Measurements from ENCODE around the gene CFAP97.
A peak's percentile ranks its signal among the peaks of the same experiment; 100 is the strongest.
"Not testable (repeated sequence)": the region's sequence is repeated elsewhere in the genome, so short reads cannot be mapped to it uniquely, and the experiment has no call there.

CFAP97 gene

DNA sequence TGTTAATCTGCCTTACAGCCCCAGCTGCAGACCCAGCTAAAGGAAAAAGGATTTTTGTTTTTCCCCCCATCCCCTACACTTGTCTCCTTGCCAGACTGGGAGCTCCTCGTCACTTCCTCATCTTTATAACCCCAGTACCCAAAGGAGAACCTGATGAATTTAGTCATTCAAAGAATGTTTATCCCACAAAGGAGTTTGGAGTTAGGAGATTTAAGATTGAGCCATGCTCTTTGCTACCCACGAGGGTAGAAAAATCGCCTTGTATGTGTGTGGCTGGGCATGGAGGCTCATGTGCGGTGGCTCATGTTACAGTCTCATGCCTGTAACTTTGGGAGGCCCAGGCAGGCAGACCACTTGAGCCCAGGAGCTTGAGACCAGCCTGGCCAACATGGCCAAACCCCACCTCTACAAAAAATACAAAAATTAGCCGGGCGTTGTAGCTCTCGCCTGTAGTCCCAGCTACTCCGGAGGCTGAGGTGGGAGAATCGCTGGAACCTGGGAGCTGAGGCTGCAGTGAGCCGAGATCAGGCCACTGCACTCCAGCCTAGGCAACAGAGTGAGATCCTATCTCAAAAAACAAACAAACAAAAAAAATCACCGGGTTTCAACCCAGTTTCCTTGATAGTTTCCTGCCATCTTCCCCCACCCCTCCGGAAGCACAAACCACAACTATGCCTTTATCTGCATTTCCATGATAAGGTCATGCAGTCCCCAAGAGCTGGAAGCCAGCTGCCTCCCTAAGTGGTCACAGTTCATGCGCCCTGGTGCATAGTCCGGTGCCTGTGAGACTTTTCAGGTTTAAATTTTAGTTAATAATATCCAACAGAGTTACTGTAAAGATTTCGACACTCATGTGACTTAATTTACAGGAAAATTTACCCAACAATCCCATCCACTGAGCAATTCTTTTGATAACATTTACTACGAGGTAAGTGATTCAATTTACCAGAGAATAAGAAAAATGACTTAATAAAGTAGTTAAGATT is 1.5 kb downstream of the CFAP97 start:
- peak; percentile 22 for DNase-seq (ENCODE audit: low spot score)

DNA sequence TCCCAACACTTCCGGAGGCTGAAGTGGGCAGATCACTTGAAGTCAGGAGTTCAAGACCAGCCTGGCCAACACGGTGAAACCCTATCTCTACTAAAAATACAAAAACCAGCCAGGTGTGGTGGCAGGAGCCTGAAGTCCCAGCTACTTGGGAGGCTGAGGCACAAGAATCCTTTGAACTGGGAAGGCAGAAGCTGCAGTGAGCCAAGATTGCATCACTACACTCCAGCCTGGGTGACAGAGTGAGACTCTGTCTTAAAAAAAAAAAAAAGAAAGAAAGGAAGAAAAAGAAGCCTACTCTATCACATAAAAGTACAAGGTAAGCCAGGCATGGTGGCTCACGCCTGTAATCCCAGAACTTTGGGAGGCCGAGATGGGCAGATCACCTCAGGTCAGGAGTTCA is 5.6 kb downstream of the CFAP97 start:
- DNase-seq (ENCODE audit: low spot score) = not testable (repeated sequence)

DNA sequence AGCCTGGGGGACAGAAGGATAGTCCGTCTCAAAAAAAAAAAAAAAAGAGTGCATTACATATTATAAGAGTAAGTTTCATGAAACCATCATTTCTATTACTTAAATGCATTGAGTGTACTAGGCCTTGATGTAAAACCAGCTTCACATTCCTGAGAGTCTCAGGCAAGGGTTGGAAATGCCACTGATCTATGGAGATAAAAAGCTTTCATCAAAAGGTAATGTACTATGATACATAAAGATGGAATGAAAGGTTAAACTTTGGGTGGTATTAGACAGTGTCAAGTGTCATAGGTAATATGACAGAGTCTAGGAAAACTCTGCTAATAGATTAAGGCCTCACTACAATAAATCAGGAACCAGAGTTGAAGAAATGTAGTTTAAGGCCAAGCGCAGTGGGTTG is 7.4 kb downstream of the CFAP97 start:
- DNase-seq (ENCODE audit: low spot score) = no peak

DNA sequence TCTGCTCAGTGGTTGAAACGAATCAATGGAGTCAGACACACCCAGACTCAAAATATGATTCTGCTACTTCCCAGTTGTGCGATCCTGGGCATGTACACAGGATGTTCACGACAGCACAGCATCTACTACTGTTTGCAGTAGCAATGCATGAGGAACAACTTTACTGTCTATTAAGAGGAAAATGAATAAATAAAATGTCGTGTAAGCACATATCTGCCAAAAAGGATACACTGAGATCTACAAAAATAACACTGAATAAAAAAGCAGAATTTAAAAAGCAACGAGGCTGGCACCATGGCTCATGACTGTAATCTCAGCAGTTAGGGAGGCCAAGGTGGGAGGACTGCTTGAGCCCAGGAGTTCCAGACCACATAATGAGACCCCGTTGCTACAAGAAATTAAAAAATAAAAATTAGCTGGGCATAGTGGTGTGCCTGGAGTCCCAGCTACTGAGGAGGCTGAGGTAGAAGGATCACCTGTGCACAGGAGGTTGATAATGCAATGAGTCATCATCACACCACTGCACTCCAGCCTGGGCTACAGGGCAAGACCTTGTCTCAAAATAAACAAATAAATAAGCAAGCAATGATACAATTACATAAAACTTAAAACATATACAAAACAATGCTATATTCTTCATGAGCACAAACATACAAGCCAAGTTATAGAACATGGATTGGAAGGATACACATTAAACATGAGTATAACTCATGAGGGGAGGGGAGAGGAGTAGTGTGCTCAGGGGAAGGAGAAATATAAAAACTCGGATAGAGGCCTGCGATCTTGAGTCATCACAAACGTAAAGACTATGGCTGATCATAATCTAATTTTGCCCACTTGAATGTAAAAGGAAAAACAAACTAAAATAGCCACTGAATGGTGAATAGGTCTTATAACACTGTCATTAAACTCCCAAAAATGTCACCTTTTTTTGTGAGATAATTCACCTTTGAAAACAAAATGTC is 8.6 kb downstream of the CFAP97 start:
- no peak for DNase-seq (ENCODE audit: low spot score)

DNA sequence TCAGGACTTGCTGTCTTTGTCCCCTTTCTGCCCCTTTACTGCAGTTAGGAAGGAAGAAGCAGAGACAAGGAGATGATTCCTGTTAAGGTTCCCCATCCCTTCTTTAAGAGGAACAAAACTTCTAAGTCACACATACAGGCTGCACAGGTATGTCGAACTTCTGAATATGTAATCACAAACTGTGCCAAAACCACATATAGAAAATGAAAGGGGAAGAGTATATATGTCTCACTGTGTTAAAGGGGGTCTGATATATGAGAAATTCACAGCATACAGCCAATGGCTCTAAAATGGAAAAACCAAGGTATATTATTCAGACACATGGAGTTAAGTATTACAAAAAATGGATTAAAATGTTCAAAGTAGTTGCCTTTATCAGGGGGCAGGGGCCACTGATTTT is 11.7 kb downstream of the CFAP97 start:
- no peak for DNase-seq (ENCODE audit: low spot score)

DNA sequence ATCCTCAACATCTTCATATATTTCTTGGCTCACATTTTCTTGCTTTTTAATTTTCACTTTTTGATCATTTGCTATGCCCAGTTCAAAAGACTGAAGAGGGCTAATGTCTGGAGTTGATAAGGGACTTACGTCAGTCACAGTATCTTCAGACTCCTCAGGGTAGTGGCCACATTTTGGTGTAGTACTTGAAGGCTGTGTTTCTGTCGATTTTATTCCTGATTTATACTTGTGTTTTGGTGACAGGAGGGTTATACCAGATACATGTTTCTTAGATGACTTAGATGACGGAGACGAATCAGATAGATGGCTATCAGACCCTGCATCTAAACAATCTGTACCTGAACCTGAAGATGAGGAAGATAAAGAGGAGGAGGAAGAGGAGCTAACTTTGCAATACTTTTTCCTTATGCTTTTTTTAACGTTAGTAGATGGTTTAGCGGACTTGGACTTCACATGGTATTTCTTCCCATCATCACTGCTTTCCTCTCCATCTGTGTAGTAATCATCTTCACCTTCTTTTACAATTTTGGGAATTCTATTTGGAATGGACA is 13.4 kb downstream of the CFAP97 start:
- DNase-seq (ENCODE audit: low spot score) = no peak

GRCh38 chr4:185189606-185190305 is 14.0 kb downstream of the CFAP97 start:
- DNase-seq (ENCODE audit: low spot score) = no peak

GRCh38 chr4:185186769-185187168 is 17.0 kb downstream of the CFAP97 start:
- no peak for DNase-seq (ENCODE audit: low spot score)

GRCh38 chr4:185183622-185184281 is 20.0 kb downstream of the CFAP97 start:
- DNase-seq (ENCODE audit: low spot score) = peak; percentile 95

DNA sequence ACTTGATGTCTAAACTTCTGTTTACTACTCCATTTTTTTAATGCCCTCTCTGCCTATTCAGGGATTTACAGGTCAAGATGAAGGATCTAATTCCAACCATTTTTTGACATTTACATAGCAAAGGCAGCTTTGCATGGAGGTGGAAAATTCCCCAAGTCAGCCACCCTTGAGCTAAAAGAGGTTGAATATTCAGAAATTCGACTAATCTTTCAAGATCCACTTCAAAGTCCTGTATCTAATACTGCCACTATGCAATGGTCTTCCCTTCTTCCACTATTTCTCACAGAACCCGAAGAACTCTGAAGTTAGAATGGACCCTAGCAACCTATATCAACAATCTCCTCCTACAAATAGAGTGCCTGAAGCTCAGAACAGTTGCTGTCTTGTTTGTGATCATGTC is 21.6 kb downstream of the CFAP97 start:
- DNase-seq (ENCODE audit: low spot score) = no peak

GRCh38 chr4:185179488-185179887 is 24.3 kb downstream of the CFAP97 start:
- no peak for DNase-seq (ENCODE audit: low spot score)

DNA sequence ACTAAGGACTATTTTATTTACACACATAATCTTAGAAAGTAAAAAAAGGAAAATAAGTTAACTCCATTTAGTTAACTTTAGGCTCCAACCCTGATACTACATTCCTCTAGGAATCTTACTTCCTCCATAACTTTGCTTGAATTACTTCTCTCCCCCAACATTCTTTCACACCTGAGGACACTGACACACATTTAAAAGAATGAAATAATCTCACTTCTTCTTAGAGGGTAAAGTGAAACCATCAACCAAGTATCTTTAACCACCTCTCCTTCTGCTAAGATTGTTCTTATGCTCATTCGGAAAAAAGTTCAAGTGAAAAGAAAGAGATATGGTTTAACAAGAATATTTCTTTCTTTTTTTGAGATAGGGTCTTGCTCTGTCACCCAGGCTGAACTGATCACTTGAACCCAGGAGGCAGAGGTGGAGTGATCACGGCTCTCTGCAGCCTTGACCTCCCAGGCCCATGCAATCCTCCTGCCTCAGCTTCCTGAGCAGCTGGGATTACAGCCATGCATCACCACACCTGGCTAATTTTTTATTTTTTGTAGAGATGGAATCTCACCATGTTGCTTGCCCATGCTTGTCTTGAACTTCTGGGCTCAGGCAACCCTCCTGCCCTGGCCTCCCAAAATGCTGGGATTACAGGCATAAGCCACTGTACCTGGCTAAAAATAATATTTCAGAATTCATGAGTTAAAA is 32.3 kb downstream of the CFAP97 start:
- DNase-seq (ENCODE audit: low spot score) = no peak

DNA sequence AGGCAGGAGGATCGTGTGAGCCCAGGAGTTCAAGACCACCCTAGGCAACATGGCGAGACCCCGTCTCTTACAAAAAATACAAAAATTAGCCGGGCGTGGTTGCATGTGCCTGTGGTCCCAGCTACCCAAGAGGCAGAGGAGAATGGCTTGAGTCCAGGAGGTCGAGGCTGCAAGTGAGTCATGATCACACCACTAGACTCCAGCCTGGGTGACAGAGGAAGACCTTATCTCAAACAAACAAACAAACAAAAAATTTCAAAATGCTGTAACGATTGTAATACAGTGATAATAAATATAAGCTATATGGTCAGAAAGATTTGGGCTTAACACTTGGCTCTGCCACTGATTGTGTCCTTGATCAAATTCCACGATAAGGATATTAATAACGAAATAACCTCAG is 36.6 kb downstream of the CFAP97 start:
- DNase-seq (ENCODE audit: low spot score) = no peak

GRCh38 chr4:185165605-185166063 is 38.2 kb downstream of the CFAP97 start:
- no peak for DNase-seq (ENCODE audit: low spot score)

DNA sequence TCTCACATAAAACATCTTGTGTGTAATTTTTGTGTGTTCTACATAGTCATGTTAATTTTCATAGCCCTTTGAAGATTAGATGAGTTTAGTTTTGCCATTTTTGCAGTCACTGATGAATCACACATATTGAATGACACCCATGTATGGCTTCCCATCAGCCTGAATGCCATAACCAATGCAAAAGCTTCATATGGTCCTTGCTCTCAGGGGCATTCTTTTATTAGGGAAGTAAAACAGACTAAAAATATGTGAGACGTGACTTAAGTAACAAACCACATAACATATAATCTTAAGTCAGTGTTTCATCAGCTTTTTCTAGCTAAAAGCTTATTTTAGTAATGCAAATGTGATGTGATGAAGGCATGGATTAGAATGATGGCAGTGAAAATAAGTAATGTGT is 52.5 kb downstream of the CFAP97 start:
- no peak for DNase-seq (ENCODE audit: low spot score)

- no peak for DNase-seq (ENCODE audit: low spot score)
These were observed 54.4 kb downstream of the CFAP97 start for GRCh38 chr4:185149392-185149791.

- DNase-seq (ENCODE audit: low spot score) = peak; percentile 26
These were observed 58.2 kb downstream of the CFAP97 start for GRCh38 chr4:185145572-185145971.

DNA sequence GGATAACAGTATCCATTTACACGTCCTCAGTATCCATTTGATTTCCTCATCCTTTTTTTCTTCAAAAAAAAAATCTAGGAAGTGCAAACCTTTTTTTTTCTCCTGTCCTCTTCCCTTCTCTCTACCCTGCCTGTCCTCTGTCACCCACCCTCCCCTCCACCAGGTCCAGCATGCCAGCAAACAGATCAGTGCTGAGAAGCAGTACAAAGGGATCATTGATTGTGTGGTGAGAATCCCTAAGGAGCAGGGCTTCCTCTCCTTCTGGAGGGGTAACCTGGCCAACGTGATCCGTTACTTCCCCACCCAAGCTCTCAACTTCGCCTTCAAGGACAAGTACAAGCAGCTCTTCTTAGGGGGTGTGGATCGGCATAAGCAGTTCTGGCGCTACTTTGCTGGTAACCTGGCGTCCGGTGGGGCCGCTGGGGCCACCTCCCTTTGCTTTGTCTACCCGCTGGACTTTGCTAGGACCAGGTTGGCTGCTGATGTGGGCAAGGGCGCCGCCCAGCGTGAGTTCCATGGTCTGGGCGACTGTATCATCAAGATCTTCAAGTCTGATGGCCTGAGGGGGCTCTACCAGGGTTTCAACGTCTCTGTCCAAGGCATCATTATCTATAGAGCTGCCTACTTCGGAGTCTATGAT is 59.1 kb downstream of the CFAP97 start:
- DNase-seq (ENCODE audit: low spot score) = no peak

DNA sequence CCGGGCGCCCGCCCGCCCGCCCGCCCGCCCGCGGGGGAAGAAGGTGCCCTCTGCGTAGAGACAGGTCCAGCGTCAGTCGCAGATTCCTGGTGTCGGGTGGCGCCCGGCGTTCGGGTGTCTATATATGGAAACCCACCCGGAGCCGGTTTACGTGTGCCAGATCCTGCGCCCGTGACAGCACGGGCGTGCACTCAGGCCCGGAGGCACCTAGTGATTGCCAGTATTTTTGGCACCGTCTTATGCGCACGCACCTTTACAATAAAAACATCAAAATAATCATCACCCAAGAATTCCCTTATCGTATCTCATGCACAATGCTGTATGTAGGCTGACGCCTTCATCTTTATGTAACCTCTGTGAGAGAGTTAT is 60.2 kb downstream of the CFAP97 start:
- peak; percentile 73 for DNase-seq (ENCODE audit: low spot score)
